Mammary epithelial cell (primary cell): ENCODE measurements around the gene SYTL3.

Experiments
- CTCF ChIP-seq, 2 donors: IDR thresholded peaks in 1 of 2; conservative IDR thresholded peaks in 1 of 2; 2 replicates each; pipeline ENCODE4 v1.5.1; 2011 to 2012; ENCODE audit warnings: inconsistent platforms in 2 of 2, low read length in 2 of 2, mild to moderate bottlenecking in 2 of 2, control low read depth in 1 of 2, low read depth in 1 of 2; ENCODE audit not compliant: insufficient read depth in 1 of 2; ENCODE audit errors: extremely low read depth in 1 of 2
- EZH2 ChIP-seq: IDR thresholded peaks from 2 replicates; pipeline ENCODE4 v1.6.1; 2012; ENCODE audit warnings: low read length, inconsistent platforms, borderline replicate concordance

- no peak for TF ChIP-seq CTCF (conservative IDR thresholded peaks at IDR 0.05 in 1 of 2, IDR thresholded peaks at IDR 0.05 in 1 of 2; ENCODE audit: extremely low read depth in 1 of 2, insufficient read depth in 1 of 2, low read depth in 1 of 2, low read length in 2 of 2)
- TF ChIP-seq EZH2, result no peak
Measured at GRCh38 chr6:158767709-158768108, 117.9 kb downstream of the SYTL3 start.
